Measurements from ENCODE around the gene FAM168A. TPM values are rescaled to one million over a fixed set of nuclear protein-coding genes. Genes with fewer than 3 reads are reported as not detected.

The FAM168A gene, protein sequence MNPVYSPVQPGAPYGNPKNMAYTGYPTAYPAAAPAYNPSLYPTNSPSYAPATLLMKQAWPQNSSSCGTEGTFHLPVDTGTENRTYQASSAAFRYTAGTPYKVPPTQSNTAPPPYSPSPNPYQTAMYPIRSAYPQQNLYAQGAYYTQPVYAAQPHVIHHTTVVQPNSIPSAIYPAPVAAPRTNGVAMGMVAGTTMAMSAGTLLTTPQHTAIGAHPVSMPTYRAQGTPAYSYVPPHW
- total RNA-seq (2021; ENCODE audit: unreplicated experiment) (62.8 TPM), Bru-seq, nascent RNA (percentile 85 among the genes with signal in this experiment), BruChase-seq, experiment 1, labeled RNA remaining after a 2-hour chase (percentile 80 among the genes with signal in this experiment), BruChase-seq, experiment 2, labeled RNA remaining after a 6-hour chase (percentile 84 among the genes with signal in this experiment)
- polyA plus RNA-seq (2012; ENCODE audit: insufficient read length) = 45.6 TPM
- long read RNA-seq, partial matches to known transcripts = 3 of 43 reads
- long read RNA-seq, other reads (novel, unspliced or antisense) = 40 of 43 reads

DNA sequence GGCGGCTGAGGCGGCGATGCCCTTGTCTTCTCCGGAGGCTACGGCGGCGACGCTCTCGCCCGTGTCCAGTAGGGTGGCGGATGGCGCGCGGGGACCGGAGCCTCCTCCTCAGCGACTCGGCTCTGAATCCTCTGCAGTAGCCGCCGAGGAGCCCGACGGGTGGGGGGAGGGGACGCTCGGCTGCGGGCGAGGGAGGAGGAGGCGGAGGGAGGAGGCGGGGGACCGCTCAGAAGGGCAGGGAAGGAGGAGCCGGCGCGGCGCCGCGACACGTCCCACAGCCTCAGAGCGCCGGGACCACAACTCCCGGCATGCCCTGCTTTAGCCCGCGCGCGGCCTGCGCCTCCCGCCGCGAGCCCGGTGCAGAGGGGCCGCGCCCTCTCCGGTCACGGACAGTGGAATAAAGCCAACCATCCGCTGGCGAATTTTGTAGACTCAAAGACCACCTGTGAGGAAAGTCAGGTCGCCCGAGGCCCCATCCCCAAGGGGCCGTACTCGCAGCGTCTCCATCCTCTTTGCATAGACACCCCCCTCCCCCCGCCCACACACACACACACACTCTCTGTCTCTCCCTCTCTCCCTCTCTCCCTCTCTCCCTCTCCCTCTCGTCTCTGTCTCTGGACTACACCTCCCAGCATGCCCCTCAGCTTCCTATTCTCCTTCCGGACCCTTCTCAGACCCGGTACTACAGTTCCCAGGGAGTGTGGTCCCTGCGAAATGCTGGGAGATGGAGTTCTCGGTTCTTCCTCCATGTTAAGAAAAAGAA lies at the start of gene FAM168A:
Gene FAM168A, minus strand, starts transcription at position 157 of the 763 bp plus-strand sequence. CDS start 129,638 bp downstream, outside the sequence.
- BruUV-seq (replicated peaks) = no TSS peak

More for the DNA sequence above, at the start of gene FAM168A:
- H3K27ac ChIP-seq (ENCODE audit: low read length) = peak within 1 kb of the TSS; percentile 86
- peaks cover 24% of the 10 kb centered on the region for H3K4me1 ChIP-seq (ENCODE audit: control insufficient read depth, insufficient read depth, low read length)
- no peaks in the 10 kb centered on the region for H3K36me3 ChIP-seq (ENCODE audit: control insufficient read depth, insufficient read depth, low read length)
- TF ChIP-seq POLR2AphosphoS5 (IDR thresholded peaks at IDR 0.05; ENCODE audit: low read depth, low read length) (peak; percentile 85), TCF7L2 (IDR thresholded peaks at IDR 0.05; ENCODE audit: low read depth, low read length) (peak; percentile 46; the same call in 1 of the 2 replicates), SIN3A (IDR thresholded peaks at IDR 0.05; ENCODE audit: borderline replicate concordance, insufficient read depth, low read depth, low read length) (peak; percentile 73; the same call in 1 of the 2 replicates), REST (IDR thresholded peaks at IDR 0.05; ENCODE audit: insufficient read depth in 1 of 2, low read depth in 2 of 2, low read length in 1 of 2) (no peak), CTCF (IDR thresholded peaks at IDR 0.05) (no peak)
- ChIA-PET CTCF (interaction anchor here (0.6 to 1.2 kb wide), 4 partner anchors 28 to 811 kb away, joined by 3 to 6 read pairs (median 3); no protein-coding TSS in a partner anchor), POLR2A (interaction anchor here (0.6 kb wide), 1 partner anchor 122 kb away, joined by 3 read pairs; no protein-coding TSS in a partner anchor)
- H3K9me3 ChIP-seq (ENCODE audit: control insufficient read depth, insufficient read depth, low read depth, low read length) = no peaks in the 10 kb centered on the region
- peak within 1 kb of the TSS; percentile 58 to 94 for H3K4me3 ChIP-seq (ENCODE audit: low read depth in 2 of 2, low read length in 2 of 2)
- ATAC-seq (peak; percentile 98), DNase-seq (ENCODE audit: low read depth, low spot score) (peak; percentile 93)
- H3K27me3 ChIP-seq (ENCODE audit: control insufficient read depth, insufficient read depth, low read length) = no peaks in the 10 kb centered on the region
- intact Hi-C loops (cut with micrococcal nuclease; ENCODE audit: unreplicated experiment) (no loop called here), in situ Hi-C loops (cut with HindIII; ENCODE audit: low pct_unique_long_range_greater_than_20kb, low sequenced_read_pairs) (no loop called here)
